ENCODE measurements around the gene CSNK2A3.

The CSNK2A3 gene

GRCh38 chr11:11380883-11381282 is 27.8 kb upstream of the CSNK2A3 start:
- DNase-seq (ENCODE audit: low spot score): no peak
- ChIA-PET CTCF (interaction anchor here (0.6 kb wide), 2 partner anchors 64 to 259 kb away, joined by 3 read pairs; no protein-coding TSS in a partner anchor), POLR2A (ENCODE audit: low non-redundant PET) (no interaction called here)
- TF ChIP-seq, protein P1, sequence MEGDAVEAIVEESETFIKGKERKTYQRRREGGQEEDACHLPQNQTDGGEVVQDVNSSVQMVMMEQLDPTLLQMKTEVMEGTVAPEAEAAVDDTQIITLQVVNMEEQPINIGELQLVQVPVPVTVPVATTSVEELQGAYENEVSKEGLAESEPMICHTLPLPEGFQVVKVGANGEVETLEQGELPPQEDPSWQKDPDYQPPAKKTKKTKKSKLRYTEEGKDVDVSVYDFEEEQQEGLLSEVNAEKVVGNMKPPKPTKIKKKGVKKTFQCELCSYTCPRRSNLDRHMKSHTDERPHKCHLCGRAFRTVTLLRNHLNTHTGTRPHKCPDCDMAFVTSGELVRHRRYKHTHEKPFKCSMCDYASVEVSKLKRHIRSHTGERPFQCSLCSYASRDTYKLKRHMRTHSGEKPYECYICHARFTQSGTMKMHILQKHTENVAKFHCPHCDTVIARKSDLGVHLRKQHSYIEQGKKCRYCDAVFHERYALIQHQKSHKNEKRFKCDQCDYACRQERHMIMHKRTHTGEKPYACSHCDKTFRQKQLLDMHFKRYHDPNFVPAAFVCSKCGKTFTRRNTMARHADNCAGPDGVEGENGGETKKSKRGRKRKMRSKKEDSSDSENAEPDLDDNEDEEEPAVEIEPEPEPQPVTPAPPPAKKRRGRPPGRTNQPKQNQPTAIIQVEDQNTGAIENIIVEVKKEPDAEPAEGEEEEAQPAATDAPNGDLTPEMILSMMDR (conservative IDR thresholded peaks at IDR 0.05; ENCODE audit: low read depth): no peak
- H3K27ac ChIP-seq: no peak overlapping the region

- POLR2A ChIA-PET (ENCODE audit: low non-redundant PET): no interaction called here
- TF ChIP-seq, protein P1 (conservative IDR thresholded peaks at IDR 0.05; ENCODE audit: low read depth): no peak
- H3K27ac ChIP-seq: no peak overlapping the region
- no peak for DNase-seq (ENCODE audit: low spot score)
- CTCF ChIA-PET: interaction anchor here (0.6 kb wide), 2 partner anchors 204 to 260 kb away, joined by 3 read pairs; no protein-coding TSS in a partner anchor
These were observed 27.3 kb upstream of the CSNK2A3 start for GRCh38 chr11:11380340-11380739.

- H3K27ac ChIP-seq: no peak overlapping the region
- ChIA-PET POLR2A (ENCODE audit: low non-redundant PET) (no interaction called here), CTCF (interaction anchor here (0.6 to 0.9 kb wide), 2 partner anchors 204 to 408 kb away, joined by 3 read pairs; no protein-coding TSS in a partner anchor)
- TF ChIP-seq, protein P1 (conservative IDR thresholded peaks at IDR 0.05; ENCODE audit: low read depth): no peak
- DNase-seq (ENCODE audit: low spot score): no peak
These were observed 26.6 kb upstream of the CSNK2A3 start for GRCh38 chr11:11379661-11380060.

DNA sequence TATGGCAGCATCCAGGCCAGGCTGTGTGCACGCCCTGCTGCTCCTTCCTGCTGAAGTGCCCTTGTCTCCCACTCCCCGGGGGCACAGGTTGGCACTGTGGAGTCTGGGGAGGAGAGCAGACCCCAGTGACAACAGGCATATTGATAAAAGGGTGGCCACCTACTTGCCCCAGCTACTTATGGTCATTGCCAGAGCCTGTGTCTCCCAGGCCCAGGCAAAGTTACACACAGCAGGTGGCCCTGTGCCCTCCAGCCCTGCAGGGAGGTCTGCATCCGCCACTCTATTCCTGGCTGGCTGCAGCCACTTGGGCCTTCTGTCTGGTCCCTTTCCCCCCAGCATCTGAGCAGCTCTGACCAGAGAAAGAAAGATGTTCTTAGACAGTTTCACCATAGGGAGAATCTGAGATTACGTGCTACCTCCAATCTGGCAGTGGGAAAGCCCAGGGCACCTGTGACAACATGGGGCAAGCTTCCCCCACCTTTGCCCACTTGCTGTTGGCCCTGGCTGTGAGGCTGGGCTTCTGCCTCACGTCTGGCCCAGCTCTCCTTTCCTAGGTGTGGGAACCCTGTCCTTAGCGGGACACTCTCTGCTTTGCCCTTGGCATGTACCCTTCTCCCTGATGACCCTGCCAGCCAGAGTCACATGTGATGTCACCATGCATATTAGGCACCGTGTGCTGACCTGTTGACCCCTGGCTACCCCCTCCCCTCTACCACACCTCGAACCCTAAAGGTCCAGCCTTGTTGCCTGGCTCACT is 25.3 kb upstream of the CSNK2A3 start:
- DNase-seq (ENCODE audit: low spot score): no peak
- TF ChIP-seq, protein P1 (conservative IDR thresholded peaks at IDR 0.05; ENCODE audit: low read depth): no peak
- ChIA-PET CTCF (interaction anchor here (0.6 to 0.9 kb wide), 2 partner anchors 189 to 409 kb away, joined by 3 read pairs; no protein-coding TSS in a partner anchor), POLR2A (ENCODE audit: low non-redundant PET) (no interaction called here)
- no peak overlapping the region for H3K27ac ChIP-seq

GRCh38 chr11:11374358-11375148 is 21.5 kb upstream of the CSNK2A3 start:
- POLR2A ChIA-PET (ENCODE audit: low non-redundant PET): no interaction called here

GRCh38 chr11:11373934-11374333 is 20.9 kb upstream of the CSNK2A3 start:
- CTCF ChIA-PET: interaction anchor here (0.8 kb wide), 1 partner anchor 9 kb away, joined by 3 read pairs; no protein-coding TSS in a partner anchor
- DNase-seq (ENCODE audit: low spot score): no peak
- TF ChIP-seq, protein P1 (conservative IDR thresholded peaks at IDR 0.05; ENCODE audit: low read depth): no peak
- POLR2A ChIA-PET (ENCODE audit: low non-redundant PET): no interaction called here
- peak overlapping the region; percentile 53; the same call in 1 of the 2 replicates for H3K27ac ChIP-seq

More at GRCh38 chr11:11374358-11375148, 21.5 kb upstream of the CSNK2A3 start:
- TF ChIP-seq, protein P1 (conservative IDR thresholded peaks at IDR 0.05; ENCODE audit: low read depth): no peak
- peak overlapping the region; percentile 53; the same call in 1 of the 2 replicates for H3K27ac ChIP-seq
- CTCF ChIA-PET: no interaction called here
- DNase-seq (ENCODE audit: low spot score): no peak

Data from RWPE1 (cell line).